HPDE6-E6E7 (cell line): ENCODE results near the gene NPIPB13.
"Not testable (repeated sequence)": the region's sequence is repeated elsewhere in the genome, so short reads cannot be mapped to it uniquely, and the experiment has no call there.

Experiments used
- DNase-seq: peaks from one replicate; pipeline ENCODE4 v3.0.0; 2011; ENCODE audit warnings: missing footprints; ENCODE audit errors: extremely low spot score

The NPIPB13 gene

DNA sequence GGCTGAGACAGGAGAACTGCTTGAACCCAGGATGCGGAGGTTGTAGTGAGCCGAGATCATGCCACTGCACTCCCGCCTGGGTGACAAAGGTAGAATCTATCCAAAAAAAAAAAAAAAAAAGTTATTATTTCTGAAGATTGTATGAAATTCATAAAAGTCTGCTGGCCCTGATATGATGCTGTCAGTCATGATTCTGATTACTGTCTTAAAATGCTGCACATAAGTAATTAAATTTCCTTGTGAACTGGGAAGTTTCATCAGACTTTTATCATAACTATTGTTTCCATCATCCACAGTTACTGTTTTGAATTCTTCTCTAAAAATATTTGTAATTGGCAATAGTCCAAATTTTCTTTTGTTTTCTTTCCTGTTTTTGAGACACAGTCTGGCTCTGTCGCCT is at the start of gene NPIPB13:
NPIPB13 (minus strand) TSS at position 101 of the 400 bp plus-strand sequence. CDS start 2,906 bp downstream, outside the sequence.
- not testable (repeated sequence) for DNase-seq

DNA sequence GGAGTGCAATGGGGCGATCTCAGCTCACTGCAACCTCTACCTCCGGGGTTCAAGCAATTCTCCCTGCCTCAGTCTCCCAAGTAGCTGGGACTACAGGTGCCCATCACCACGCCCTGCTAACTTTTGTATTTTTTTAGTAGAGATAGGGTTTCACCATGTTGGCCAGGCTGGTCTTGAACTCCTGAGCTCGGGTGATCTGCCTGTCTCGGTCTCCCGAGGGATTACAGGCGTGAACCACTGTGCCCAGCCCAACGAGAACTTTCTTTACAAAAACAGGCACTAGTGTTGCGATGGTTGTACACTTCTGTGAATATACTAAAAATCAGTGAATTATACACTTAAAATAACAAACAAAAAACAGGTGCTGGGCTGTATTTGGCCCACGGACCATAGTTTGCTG is 34.1 kb upstream of the NPIPB13 start:
- not testable (repeated sequence) for DNase-seq

- DNase-seq: not testable (repeated sequence)
Measured at GRCh38 chr16:30278523-30278922, 30.2 kb upstream of the NPIPB13 start.

DNA sequence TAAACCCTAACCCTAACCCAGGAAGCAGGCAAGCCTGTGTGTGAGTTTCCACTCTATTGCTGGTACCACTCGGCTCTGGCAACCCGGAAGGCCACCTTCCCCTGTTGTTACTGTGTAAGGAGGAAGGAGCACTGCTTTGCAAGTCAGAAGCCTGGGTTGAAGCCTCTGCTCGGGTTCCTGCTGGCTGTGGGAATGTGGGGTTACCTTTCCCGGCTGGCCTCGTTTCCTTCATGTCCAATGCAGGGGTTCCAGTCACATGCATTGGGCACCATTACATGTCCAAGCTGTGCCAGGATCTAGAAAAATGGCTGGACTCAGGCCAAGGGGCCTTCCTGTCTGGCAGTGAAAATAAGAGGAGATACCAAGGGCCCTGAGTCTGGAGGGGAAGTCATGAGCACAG is 31.2 kb downstream of the NPIPB13 start:
- DNase-seq: not testable (repeated sequence)

GRCh38 chr16:30211414-30211813 is 36.9 kb downstream of the NPIPB13 start:
- DNase-seq: not testable (repeated sequence)

DNA sequence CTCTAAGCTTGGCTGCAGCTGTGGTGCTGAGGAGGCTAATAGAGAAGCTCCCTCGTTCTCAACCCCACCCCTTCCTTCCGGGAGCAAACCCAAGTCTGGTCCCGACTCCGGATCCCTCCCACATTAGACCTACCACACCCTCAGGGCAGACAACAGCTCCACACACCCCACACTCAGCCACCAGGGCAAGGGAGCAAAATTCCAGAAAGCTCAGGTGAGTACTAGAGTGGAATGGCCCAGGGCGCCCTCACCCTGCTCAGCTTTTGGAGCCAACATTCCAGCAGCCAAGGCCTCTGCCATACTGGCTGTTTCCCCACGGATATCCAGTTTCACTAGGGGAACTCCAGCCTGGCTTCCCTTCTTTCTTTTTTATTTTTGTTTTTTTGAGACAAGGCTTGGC is 39.2 kb downstream of the NPIPB13 start:
- DNase-seq: not testable (repeated sequence)

GRCh38 chr16:30207063-30207704 is 41.1 kb downstream of the NPIPB13 start:
- not testable (repeated sequence) for DNase-seq

GRCh38 chr16:30206252-30206651 is 42.0 kb downstream of the NPIPB13 start:
- not testable (repeated sequence) for DNase-seq

DNA sequence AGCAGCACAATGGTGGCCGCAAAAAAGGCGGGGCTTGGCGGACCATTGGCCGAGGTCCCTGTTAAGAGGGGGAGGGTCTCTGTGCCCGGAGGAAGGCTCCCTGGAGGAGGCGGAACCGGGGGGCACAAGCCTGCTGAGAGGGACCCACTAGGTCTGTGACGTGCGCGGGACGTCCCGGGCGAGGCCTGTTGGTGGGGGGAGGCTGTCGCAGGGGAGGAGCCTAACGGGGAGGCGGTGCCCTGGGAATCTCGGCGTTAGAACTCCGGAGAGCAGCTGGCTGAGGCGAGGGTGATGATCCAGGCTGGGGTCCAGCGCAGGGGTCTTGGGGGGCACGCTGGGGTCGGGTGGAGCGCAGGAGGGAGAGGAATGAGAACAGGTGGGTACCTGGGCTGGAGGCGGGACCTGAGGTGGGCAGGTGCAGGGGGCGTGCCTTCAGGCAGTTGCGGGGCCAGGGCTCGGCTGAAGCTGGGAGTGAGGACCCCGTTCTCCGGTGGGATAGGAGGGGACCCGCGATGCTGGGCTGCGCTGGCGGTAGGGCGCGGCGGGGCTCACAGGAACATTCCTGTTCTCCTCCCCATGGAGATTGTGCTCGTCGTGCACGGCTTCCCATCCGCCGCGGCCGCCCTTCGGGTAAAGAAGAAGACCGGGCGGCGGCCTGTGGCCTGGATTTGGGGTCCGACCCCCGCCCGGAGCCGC is 42.6 kb downstream of the NPIPB13 start:
- not testable (repeated sequence) for DNase-seq

GRCh38 chr16:30199608-30200343 is 48.5 kb downstream of the NPIPB13 start:
- not testable (repeated sequence) for DNase-seq

DNA sequence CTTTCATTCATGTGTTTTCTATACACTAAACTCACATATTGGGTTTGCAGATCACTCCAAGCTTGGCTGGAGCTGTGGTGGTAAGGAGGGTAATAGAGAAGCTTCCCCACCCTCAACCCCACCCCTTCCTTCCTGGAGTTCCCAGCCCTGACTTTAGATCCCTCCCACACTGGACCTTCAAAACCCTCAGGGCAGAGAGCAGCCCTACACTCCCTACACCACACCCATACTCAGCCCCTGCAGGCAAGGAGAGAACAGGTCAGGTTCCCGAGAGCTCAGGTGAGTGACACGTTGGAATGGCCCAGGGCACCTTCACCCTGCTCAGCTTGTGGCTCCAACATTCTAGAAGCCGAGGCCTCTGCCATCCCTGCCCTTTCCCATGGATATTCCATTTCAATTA is 49.2 kb downstream of the NPIPB13 start, which contains the start of gene SULT1A3:
SULT1A3 (plus strand) TSS at position 207 of the 400 bp plus-strand sequence. CDS start 1,474 bp downstream, outside the sequence.
- DNase-seq: not testable (repeated sequence)
